A673 (cell line): ENCODE data around the gene ANKRD40.

ENCODE experiments used
- EZH2 ChIP-seq: fragments of 200-600 bp; sonication (generic); IDR thresholded peaks from 2 replicates; pipeline ENCODE4 v1.6.1; 2017; ENCODE audit warnings: borderline replicate concordance, low read depth, mild to moderate bottlenecking, mixed read lengths, antibody characterized with exemption, low read length; ENCODE audit not compliant: poor library complexity, severe bottlenecking
- TF ChIP-seq, protein P1 (sequence below): fragments of 300-800, 200-600 bp; sonication (generic); conservative IDR thresholded peaks from 2 replicates; pipeline ENCODE4 v1.5.1; 2017; ENCODE audit warnings: low read depth, mild to moderate bottlenecking, antibody characterized with exemption, low read length, moderate library complexity, mixed read lengths

DNA sequence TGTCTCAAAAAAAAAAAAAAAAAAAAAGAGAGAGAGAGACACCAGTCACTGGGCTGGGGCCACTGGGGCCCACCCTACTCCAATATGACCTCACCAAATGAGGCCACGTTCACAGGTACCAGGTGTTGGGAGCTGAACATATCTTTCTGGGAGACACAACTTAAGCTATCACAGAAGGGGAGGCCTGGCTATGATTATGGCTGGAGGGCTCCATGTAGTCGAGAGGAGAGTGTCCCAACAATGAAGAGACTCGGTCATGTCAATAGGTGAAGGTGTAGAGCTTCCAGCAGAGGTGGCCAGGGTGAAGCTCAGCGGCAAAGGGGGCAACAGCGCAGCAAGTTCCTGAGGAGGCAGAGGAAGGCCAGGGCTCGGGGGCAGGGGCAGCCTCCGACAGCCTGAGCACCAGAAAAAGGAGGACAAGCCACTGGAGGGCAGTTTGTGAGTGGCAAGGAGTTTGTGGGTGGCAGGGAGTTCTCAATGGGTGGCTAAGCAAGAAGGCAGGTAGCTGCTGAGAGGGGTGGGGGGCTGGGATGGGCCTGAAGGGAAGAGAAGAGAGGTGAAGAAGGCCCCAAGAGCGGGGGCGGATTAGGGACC is 45.0 kb downstream of the ANKRD40 start:
- TF ChIP-seq, protein P1, sequence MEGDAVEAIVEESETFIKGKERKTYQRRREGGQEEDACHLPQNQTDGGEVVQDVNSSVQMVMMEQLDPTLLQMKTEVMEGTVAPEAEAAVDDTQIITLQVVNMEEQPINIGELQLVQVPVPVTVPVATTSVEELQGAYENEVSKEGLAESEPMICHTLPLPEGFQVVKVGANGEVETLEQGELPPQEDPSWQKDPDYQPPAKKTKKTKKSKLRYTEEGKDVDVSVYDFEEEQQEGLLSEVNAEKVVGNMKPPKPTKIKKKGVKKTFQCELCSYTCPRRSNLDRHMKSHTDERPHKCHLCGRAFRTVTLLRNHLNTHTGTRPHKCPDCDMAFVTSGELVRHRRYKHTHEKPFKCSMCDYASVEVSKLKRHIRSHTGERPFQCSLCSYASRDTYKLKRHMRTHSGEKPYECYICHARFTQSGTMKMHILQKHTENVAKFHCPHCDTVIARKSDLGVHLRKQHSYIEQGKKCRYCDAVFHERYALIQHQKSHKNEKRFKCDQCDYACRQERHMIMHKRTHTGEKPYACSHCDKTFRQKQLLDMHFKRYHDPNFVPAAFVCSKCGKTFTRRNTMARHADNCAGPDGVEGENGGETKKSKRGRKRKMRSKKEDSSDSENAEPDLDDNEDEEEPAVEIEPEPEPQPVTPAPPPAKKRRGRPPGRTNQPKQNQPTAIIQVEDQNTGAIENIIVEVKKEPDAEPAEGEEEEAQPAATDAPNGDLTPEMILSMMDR: no peak
- no peak for TF ChIP-seq EZH2
